ENCODE data around the gene LARGE1.

LARGE1 gene

DNA sequence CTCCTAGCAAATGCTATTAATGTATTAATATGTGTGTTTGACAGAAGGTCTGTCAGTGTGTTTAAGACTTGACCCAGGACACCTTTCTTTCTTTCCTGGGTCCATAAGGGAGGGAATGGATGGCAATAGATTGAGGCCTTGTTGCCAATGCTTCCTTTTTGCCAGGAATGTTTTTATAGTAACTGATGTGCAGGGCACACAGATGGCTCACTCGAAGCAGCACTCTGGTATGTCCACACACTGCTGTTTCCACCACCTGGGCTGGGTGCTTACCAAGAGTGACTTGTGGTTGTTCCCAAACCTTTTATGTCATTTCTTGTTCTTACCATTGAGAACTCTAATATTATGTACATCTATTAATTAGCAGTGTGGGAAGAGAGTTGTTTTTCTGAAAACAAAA lies 465.2 kb downstream of the LARGE1 start:
- no peak for DNase-seq

DNA sequence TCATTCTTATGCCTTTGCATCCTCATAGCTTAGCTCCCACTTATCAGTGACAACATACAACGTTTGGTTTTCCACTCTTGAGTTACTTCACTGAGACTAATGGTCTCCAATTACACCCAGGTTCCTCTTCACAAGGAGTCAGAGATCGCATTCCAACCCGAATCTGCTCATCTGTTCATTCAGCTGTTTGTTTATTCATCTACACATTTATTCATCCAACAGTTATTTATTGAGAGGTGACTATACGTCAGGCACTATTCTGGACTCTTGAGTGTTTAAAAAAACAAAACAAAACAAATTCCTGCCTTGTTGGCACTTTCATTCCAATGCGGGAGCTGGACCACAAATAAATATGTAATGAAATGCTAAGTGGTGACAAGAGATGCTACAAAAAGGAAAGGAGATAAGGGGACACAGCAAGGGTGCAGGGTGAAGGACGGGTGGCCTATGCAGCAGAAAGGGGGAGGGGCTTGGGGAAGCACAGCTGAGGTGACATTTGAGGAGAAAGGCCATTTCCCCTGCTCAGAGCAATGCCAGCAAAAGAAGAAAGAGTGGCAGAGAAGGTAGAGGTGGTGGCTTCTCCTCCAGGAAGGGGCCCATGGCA lies 468.3 kb downstream of the LARGE1 start:
- no peak for DNase-seq

DNA sequence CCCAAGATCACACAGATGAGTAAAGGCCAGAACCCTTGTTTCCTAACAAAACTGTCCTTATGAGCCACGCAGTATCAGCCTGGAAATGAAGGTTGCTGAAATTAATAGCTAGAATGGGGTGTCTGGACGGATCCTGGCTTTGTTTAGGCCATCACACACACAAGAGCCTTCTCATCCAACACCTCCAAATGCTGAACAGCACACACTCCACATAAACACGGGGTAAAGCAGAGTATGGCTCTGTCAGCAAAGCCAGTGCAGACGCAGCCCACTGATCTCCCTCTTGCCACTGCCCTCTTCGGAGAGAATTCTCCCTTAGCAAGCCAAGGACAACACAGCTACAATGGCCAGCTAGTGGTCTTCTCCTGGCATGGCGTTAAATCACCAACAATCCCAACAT lies 469.5 kb downstream of the LARGE1 start:
- no peak for DNase-seq

DNA sequence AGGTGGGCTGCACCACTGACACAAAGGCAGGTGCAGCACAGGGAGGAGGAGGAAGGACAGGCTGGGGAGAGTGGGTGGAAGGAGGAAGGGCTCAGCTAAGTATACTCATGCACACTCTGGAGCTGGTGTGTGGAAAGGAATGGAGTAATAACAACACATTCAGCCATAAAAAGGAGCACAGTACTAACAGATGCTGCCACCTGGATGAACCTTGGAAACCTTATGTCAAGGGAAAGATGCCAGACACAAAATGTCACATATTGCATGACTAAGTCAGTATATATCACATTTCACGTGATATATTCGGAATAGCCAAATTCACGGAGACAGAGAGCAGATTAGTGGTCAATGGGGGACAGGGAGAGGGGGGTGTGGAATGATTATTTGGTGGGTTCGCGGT lies 472.5 kb downstream of the LARGE1 start:
- no peak for DNase-seq

DNA sequence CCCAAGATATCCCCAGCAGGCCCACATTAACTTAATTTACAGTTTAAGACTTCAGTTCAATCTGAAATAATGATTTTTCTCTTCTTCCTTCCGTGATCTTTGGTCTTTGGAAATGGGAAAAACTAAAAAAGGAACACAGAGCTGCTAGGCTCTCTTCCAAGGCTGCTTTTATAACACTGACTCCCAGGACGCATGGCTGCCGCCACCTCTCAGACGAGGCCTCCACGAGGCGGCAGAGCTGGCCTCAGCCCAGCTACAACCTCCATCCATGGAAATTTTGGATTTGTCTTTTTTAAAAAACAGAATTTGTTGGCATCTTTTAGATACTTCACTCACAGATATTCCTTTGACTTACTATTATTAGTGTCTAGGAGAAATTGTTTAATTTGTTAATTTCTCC lies 476.6 kb downstream of the LARGE1 start:
- no peak for DNase-seq

DNA sequence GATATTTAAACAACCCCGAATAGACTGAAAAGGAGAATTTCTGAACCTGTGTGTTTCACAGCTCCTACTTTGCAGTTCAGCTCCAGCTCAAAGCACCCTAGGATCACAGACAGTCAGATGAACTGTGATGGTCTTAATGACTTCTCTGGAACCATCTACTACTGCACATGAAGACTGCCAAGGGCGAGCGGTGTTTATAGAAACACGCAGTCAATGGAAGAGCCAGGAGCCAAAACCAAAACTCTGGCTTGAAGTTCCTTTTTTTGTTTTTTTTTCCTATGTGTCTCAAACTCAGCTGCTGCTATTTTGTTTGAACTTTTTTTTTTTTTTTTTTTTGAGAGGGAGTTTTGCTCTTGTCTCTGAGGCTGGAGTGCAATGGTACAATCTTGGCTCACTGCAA lies 479.5 kb downstream of the LARGE1 start:
- DNase-seq = no peak

DNA sequence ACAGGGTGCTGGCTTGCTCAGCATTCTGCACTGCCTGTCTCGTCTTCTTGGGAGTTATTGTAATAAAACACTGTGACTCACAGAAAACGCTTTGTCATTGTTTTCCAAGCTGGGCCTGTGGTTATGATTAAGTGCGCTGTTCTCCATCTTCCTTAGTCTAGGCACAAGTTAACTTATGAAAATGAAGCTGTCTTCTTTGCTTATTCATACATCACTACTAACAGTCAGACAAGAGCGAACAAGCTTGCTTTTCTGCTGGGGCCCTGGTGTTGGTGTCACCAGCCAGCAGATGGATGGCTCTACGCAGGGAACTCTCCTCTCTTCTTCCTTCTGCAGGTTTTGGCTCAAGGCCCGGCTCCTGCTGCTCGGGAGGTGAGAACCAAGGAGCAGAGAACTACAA lies 482.0 kb downstream of the LARGE1 start:
- no peak for DNase-seq

DNA sequence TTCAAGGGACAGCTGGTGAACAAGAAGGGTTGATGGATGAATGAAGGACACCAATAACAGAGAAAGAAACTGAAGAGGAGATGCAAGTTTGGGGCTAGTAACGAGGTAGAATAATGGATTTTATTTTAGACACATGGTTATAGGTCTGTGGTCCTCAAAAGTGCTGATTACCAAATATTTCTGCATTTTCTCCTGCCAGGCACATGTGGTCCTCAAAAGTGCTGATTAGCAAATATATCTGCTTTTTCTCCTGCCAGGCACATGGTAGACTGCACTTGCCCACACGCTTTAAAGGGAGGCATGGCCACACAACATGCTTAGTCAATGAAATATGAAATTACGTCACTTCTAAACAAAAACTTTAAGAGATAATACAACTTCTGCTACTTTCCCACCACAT lies 489.0 kb downstream of the LARGE1 start:
- DNase-seq = no peak

DNA sequence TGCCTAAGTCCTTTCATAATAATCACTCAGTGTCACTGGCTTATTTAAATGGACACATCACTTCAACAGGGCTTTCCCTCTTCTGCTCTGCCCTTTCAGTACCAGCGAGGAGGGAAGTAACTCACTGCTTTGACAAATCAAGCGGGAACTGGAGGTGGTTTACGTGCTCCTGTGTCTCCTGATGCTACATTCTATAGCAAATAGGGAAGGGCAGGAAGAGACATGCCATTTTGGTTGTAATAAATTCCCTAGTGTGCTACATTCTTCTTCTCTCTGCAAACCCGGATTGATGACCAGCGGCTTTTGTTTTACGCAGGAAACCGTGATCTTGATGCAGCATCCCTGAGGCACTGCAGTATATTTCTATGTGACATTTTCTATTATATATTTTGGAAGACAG lies 491.0 kb downstream of the LARGE1 start:
- no peak for DNase-seq

DNA sequence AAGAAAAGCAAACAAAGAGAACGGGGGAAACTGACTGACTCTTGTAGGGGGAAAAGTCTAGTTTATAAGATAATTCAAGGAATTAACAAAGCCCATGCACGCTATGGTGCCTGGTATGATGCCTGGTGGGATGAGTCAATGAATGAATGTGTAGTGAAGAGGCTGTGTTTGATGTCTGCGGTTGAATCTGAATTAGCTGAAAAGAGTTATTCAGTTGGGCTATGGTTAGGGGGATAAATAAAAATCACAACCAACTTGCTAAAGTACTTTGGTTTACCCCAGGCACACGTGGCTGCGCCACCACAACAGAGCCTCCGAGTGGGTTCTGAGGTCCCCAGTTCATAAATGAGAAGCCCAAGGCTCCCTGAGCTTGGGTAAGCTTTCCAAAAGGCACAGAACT lies 492.8 kb downstream of the LARGE1 start:
- no peak for DNase-seq

DNA sequence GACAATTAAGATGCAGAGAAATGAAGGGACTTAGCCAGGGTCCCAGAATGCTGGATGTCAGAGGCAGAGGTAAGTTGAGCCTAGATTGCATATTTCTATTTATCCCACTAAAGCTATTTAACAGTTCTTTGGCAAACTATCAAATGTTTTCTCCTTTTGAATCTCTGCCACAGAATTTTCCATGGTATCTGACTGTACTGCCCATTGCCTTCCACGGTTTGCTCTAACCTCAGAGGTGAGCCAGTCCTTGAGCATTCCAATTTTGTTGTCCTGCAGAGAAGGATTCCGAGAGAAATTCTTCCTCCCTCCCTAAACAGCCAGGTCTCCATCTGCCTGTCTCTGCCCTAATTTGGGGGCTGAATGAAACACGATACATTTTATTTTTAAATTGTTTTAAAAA lies 493.8 kb downstream of the LARGE1 start:
- DNase-seq = no peak

DNA sequence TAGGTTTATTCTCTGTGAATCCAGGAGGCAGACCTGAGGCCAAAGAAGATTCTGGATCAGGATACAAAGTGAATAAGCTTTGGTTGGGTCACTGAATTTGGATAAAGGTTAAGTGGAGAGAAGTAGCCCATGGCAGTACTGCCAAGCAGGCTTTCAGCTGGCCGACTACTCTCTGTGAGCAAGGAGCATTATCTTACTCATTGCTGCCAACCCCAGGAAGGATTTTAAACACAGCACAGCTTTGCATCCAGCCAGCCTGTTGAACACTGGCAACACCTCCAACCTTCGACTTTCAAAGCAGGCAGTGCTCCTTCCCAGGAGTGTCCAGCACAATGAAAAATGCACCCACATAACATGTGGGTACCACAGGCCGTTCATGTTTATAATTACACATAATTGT lies 498.4 kb downstream of the LARGE1 start:
- DNase-seq = no peak

DNA sequence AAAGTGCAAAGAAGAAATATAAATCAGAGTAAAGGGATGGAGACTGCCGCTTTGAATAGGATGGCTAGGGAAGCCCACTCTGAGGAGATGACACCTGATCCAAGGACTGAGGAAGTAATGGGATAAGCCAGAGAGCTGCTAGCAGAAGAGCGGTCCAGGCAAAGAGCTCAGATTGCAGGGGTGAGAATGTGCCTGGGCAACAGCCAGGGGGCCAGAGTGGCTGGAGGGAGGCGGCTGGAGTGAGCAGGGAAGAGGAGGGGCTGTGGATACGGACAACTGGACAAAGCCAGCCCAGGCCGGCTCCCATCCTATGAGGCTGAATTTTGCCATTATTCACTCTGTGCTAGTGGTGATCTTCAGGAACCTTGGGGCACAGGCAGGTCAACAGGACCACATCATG lies 501.8 kb downstream of the LARGE1 start:
- no peak for DNase-seq

DNA sequence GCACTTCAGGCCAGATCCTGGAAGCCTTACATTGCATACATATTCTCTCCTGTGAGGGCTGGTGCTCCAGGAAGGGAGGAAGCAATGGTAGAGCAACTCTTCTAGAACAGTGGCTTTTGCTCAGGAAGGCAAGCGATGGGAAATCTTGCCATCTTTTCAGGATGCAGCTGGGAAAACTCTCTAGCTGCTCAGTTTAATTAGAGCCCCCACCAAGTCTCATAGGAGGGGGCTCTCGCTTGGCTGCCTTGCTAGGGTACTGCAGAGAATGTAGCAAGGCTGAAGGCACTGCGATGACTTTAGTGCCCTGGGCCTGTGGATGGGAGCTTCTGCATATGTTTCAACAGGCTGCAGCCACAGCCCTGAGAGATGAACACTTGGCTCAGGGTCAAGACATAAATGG lies 504.9 kb downstream of the LARGE1 start:
- DNase-seq = no peak

DNA sequence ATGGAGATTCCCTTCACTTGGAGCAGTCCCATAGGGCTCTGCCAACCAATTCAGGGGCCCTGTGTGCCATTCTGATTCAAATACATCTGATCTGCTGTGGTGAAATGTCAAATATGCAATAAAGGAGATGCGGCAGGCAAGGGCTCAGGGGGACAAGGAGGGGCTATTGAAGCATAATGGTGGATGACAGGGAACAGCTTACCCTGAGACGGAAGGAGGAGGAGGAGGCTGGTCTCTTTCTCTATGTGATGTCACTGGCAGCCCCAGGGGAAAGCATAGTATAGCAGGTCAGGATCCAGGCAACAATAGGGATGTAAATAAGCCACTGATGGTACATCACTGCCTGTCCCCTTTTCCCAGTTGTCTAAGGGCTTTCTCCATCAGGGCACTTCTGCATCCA lies 511.2 kb downstream of the LARGE1 start:
- no peak for DNase-seq

DNA sequence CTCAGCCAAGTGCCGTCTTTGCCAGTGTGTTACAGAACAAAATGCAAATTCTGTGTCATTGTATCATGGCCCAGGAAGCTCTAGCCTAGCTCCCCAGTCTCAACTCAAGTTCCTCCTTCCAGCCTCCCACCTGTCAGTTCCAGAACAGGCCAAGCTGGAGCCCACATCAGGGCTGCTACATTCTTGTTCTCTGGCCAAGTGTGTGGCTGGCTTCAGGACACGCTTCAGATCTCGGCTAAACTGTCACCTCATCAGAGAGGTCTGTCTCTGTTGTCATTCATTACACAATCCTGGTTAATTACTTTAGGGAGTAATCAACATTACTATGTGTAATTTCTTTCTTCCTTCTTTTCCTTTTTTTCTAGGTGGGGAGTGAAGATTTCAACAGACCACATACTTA lies 515.1 kb downstream of the LARGE1 start:
- DNase-seq = no peak

DNA sequence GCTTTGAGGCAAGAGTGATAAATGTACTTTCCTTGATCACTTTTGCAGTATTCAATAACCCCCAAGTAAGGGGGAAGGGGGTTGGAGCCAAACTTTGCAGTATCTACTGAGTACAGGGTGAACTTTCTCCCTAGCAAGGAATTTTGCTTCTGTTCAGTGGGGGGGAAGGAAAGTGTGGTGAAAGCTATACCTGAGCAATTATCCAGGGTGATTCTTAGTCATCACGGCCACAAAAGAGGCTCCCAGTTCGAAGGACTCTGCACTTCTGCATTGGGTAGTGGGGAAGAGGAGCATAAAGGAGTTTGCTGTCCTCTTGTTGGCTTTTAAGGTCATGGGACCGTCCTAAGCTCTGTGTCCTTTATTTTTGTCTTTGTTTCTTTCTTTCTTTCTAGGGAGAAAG lies 515.6 kb downstream of the LARGE1 start:
- no peak for DNase-seq

DNA sequence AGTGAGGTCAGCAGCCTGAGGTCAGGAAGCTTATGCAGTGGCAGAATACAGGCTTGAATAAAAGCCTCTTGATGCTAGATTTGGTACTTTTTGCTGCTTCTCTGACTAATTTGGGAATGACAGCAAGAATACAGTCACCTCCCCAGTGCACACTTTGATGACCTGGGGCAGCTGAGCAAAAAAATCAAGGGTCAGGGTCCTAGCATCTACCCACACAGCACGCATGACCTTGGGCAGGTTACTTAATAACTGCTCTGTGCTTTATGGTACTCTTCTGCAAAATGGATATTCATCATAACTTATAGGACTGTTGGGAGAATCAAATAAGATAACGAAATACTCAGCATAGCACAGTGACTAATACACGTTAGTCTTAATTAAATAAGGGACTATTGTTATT lies 518.0 kb downstream of the LARGE1 start:
- DNase-seq = no peak

DNA sequence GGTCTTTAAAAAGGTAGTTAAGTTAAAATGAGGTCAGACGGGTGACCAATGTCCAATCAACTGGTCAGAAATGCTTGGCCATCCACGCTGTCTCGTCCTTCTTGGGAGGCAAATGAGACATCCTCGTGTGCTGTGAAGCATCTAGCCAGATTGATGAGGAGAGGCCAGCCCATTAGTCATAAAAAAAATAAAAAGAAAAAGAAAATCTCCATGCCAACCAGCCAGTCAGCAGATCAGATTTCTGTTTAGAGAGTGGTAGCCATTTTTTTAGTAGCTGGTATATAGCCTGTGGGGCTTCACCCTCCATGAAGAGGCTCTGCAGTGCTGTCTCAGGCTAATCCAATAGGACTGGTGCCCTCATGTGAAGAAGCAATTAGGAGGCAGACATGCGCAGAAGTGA lies 519.0 kb downstream of the LARGE1 start:
- no peak for DNase-seq

DNA sequence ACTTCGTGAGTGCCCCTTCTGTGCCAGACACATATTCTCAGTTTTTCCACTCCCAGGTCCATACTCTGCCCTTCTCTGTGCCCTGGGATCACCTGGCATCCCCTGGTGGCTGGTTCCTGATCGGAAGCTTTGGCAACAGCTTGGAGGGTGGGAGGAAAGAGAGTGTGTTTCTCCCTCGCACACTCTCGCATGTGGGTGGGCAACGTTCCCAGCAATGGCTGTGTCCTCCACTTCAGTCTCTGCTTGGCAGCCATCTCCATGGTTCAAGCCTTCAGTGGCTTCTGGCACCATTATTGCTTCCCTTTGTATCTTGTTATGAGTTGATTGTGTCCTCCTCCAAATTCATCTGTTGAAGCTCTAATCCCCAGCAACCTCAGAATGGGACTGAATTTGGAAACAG lies 519.4 kb downstream of the LARGE1 start:
- DNase-seq = no peak

DNA sequence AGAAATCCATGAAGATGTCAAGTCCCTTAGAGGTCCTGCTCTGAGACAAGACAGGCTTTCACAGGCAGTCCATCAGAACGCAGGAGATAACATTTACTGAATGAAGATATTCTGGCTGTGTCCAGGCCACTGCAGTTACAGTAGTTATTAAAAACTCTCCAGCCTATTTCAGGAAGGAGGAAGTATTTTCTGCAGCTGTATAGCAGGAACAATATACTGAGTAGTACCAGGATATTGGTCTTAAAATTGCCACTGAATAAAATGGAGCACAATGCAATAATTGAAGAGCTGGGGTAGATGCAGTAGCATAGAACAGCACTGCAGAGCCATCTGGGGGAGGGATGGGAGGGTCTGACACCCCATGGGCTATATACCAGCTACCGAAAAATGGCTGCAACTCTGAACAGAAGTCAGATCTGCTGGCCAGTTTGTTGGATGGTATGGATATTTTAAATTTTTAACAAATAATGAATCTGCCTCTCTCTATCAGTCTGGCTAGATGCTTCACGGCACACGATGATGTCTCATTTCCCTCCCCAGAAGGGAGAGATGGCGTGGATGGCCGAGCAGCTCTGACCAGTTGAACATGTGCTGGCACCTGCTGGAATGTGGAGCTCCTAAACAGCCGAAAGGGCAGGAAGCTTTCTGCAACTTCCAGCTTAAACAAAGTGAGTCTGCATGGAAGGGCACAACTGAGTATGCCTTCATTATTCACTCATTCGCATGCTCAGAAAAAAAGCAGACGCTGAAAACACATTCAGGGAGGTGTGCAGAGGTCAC lies 520.0 kb downstream of the LARGE1 start:
- no peak for DNase-seq

DNA sequence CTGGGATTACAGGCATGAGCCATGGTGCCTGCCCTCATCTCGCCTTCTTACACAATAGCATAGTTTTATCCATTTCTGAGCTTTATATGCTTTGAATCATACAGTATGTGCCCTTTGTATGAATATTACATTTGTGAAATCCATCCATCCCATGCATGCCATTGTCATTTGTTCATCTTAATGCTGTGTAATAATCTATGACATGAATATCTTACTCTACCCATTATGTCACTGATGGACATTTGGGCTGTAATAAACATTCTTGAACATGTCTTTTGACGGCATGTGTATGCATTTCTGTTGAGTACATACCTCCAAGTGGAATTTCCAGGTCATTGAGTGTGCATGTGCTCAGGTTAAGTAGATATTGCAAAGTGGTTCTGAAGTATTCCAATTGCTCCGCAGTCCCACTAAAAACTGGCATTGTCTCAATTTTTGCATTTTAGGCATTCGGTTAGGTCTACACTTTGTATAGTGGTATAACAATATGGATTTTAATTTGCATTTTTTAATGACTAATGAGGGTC lies 522.8 kb downstream of the LARGE1 start:
- DNase-seq = no peak

DNA sequence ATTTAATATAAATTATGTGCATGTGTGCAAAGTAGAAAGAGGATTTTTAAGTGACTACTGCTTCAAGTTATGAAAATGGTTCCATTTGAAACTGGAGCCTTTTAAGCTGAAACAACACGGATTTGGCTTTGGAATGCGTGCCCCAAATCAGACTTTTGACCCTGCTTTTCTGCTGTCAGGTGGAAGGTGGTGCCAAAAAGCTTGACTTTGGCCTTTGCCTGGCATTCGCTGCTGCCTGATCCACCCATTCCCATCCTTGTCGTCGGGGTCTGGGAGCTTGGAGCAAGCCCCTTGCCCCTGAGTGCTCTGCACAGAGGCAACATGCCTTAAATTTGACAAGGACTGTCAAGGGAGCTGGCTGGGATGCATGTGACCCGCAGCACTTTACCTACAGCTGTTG lies 526.8 kb downstream of the LARGE1 start:
- no peak for DNase-seq

DNA sequence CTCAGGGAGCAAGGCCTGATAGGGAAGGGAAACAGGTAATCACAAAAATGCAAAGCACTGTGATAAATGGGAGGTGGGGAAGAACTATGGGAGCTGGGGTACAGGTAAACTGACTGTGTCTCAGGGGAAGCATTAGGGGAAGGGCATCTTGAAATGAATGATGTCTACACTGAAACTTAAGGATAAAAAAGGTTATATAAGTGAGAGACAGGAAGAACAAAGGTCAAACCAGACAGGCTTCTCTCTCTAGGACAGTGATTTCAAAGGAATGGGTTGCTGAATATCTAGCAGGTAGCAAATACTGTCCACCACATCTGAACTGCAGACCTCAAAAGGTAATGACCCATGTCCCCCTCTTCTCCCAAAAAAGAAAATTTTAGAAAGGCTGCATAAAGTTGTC lies 529.0 kb downstream of the LARGE1 start:
- no peak for DNase-seq

DNA sequence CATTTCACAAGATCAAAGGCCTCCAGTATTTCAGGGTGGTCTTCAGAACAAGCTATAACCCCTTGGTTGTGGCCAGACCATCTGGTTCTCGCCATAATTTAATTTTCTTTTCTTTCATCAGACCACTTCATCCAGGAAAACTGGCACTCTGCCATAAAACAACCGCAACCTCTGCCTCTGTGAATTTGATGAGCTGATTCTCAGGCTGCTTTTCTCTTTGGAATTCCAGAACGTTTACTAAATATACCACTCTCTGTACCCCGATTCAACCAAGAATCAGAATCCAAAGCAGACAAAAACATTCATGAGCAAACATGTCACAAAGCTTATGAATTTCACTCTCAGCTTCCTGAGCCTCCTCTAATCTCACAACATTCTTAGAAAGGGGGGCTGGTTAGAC lies 530.3 kb downstream of the LARGE1 start:
- no peak for DNase-seq
